GM21528 (cell line): ENCODE data around the gene EIF3A.
"Not testable (repeated sequence)": the region's sequence is repeated elsewhere in the genome, so short reads cannot be mapped to it uniquely, and the experiment has no call there.

Source experiments
- ATAC-seq: cut with Tn5 transposase; IDR thresholded peaks from one replicate; pipeline ENCODE4 v1.9.1; 2021; ENCODE audit warnings: mild to moderate bottlenecking, moderate library complexity; ENCODE audit not compliant: unreplicated experiment, low FRiP score

EIF3A gene, protein sequence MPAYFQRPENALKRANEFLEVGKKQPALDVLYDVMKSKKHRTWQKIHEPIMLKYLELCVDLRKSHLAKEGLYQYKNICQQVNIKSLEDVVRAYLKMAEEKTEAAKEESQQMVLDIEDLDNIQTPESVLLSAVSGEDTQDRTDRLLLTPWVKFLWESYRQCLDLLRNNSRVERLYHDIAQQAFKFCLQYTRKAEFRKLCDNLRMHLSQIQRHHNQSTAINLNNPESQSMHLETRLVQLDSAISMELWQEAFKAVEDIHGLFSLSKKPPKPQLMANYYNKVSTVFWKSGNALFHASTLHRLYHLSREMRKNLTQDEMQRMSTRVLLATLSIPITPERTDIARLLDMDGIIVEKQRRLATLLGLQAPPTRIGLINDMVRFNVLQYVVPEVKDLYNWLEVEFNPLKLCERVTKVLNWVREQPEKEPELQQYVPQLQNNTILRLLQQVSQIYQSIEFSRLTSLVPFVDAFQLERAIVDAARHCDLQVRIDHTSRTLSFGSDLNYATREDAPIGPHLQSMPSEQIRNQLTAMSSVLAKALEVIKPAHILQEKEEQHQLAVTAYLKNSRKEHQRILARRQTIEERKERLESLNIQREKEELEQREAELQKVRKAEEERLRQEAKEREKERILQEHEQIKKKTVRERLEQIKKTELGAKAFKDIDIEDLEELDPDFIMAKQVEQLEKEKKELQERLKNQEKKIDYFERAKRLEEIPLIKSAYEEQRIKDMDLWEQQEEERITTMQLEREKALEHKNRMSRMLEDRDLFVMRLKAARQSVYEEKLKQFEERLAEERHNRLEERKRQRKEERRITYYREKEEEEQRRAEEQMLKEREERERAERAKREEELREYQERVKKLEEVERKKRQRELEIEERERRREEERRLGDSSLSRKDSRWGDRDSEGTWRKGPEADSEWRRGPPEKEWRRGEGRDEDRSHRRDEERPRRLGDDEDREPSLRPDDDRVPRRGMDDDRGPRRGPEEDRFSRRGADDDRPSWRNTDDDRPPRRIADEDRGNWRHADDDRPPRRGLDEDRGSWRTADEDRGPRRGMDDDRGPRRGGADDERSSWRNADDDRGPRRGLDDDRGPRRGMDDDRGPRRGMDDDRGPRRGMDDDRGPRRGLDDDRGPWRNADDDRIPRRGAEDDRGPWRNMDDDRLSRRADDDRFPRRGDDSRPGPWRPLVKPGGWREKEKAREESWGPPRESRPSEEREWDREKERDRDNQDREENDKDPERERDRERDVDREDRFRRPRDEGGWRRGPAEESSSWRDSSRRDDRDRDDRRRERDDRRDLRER (N-terminal part only)

DNA sequence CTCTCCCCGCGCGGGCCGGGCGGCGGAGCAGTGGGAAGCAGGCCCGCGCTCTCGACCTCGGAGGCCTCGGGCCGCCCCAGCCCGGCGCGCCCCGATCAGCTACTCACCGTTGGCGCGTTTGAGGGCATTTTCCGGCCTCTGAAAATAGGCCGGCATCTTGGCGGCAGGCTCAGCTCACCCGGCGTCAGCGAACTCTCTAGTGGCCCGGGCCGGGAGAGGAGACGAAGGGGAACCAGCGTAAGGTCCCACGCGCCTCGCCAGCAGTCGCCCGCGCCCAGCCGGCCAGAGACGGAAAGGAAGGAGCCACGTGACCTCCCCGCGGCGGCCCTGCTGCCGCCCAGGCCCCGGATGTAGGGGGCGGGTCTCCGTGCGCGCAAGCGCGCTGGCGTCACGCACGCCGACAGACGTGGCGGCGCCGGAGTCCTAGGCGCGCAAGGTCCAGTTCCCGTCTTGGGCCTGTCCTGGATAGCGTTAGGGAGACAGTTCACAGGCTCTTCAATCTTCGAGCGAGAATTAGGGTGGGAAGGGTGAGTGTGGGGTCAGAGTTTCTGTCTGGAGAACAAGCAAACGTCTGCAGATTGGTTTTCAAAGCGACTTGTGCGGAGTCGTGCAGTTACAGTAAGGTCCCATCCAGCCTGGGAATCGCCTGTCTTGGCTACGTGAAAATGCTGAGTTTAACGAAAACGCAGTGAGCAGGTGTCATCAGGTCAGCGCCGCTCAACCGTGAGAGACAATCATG is at the start of gene EIF3A:
EIF3A (minus strand) TSS at position 297 of the 739 bp plus-strand sequence; CDS start at position 156, 141 bp downstream.
- ATAC-seq = peak; percentile 86

- no peak for ATAC-seq
Measured at GRCh38 chr10:119129721-119130120, 49.1 kb upstream of the EIF3A start.

DNA sequence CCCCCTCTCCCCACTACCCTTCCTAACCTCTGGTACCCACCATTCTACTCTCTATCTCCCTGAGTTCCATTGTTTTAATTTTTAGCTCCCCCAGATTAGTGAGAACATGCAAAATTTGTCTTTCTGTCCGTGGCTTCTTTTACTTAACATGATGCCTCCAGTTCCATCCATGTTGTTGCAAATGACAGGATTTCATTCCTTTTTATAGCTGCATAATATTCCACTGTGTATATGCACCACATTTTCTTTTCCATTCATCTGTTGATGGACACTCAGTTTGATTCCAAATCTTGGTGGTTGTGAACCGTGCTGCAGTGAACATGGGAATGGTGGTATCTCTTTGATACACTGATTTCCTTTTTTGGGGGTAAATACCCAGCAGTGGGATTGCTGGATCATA is 45.3 kb upstream of the EIF3A start:
- no peak for ATAC-seq

DNA sequence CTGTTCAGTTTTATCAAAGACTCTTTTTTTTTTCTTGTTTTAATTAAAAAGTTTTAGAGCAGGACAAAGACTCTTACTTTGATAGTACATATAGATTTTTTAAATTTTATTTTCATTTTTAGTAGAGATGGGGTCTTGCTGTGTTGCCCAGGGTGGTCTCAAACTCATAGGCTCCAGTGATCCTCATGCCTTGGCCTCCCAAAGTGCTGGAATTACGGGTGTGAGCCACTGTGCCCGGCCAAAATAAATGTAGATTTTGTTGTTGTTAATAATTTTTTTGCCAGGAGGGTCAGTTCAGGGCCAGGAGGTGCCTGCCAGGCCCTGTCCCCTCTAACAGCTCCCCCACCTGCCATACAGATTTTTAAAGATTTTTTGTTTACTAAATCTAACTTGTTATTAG is 40.3 kb upstream of the EIF3A start:
- ATAC-seq = no peak

DNA sequence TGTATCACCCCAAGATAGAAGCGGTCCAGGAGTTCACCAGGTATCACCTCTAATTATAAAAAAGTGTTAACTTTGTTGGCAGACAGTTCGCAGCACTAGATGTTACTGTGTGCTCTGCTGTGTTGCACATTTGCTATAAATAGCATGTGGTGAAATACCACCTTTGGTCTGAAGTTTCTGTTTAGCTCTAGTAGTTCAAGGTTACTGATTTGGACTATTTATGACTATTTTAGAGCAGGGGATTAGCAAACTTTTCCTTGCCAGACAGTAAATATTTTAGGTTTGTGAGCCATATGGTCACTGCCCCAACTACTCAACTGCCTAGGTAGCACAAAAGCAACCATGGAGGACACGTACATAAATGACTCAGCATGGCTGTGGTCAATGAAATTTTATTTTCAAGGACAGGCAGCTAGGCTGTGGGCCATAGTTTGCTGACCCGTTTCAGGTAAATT is 39.8 kb upstream of the EIF3A start:
- peak; percentile 89 for ATAC-seq

GRCh38 chr10:119119400-119119799 is 38.8 kb upstream of the EIF3A start:
- no peak for ATAC-seq

- no peak for ATAC-seq
Measured at GRCh38 chr10:119118231-119118630, 37.6 kb upstream of the EIF3A start.

DNA sequence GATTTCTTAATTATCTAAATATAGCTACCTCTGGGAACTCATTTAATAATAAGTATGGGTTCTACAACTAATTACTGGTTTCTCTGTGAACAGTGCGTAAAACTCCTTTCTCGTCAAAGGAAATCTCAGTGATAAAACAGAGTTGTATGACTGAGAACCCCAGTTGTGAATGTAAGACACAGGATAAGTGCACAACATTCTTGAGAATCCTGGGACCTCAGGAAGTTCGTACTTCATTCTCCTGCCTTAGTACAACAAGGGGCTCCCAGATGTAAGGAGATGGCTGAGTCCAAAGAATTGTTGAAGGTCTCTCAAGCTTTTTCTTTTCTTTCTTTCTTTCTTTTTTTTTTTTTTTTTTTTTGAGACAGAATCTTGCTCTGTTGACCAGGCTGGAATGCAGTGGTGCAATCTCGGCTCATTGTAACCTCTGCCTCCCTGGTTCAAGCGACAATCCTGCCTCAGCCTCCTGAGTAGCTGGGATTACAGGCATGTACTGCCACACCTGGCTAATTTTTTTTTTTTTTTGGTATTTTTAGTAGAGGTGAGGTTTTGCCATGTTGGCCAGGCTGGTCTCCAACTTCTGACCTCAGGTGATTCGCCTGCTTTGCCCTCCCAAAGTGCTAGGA is 35.8 kb upstream of the EIF3A start:
- ATAC-seq = no peak

GRCh38 chr10:119115926-119116325 is 35.3 kb upstream of the EIF3A start:
- ATAC-seq = no peak

DNA sequence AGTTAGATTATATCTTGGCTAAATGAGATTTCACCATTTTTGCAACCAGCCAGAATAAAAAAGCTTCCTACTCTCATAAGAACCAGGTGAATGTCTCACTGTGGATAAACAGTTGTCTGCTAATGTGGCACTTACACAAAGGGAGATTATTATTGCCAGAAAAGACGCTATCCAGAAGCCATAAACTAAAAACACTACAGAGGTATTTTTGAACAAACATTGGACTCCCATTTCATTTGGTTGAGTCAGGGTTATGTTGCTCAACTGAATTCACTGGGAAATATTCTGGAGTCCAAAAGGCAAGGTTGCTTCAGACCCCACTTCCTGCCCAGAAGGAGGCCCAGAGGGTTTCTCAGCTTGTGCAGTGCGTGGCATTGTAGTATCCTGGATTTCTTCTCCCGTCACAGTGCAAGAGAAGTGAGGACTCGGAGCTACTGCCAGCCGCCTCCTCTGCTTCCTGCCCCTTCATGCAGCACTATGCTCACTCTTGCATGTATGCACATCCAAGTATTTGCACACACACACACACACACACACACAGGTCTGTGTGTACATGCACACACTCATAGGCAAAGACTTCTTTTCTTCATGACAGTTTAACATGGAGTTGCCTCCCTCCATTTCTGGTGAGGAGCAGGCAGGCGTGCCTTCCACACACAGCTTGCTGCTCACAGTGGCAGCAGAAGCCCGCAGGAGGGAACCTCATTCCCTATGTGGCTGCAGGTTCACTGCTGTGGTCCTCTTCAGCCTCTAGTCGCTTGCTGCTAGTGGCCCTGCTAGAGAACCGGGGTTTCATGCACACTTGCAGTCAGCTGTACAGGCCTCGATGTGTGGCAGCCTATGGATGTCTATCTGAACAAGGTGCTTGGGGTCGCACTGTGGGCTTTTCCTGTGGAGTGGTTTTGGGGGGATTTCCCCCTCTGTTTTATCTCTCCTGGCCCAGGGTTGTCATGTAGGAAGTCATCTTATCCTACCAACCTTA is 33.4 kb upstream of the EIF3A start:
- ATAC-seq = no peak

DNA sequence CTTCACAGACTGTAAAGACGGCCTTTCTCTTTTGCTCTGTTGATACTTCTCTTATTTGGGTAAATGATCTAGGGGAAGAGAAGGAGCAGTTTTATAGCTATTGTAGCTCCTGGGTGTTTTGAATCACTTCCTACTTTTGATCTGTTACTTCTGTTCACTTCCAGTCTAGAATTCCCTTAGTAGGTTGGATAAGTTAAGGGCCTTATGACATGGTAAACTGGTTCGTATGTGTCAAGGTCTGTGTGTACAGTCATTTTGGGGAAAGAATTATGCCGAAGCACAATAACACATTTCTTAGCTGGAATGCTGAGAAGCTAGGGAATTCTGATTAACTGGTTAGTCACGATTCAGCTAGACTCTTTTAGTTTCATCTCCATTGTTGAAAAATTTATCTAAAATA is 31.4 kb upstream of the EIF3A start:
- no peak for ATAC-seq

GRCh38 chr10:119107771-119108170 is 27.2 kb upstream of the EIF3A start:
- ATAC-seq = not testable (repeated sequence)

- ATAC-seq = not testable (repeated sequence)
Measured at GRCh38 chr10:119107106-119107505, 26.5 kb upstream of the EIF3A start.

DNA sequence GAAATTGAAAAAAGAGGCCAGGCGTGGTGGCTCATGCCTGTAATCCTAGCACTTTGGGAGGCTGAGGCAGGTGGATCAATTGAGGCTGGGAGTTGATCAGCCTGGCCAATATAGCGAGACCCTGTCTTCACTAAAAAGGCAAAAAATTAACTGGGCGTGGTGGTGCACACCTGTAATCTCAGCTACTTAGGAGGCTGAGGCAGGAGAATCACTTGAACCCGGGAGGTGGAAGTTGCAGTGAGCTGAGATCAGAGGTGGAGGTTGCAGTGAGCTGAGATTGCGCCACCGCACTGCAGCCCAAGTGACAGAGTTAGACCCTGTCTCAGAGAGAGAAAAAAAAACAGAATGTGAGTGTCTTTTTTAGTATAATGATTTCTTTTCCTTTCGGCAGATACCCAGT is 25.3 kb upstream of the EIF3A start:
- not testable (repeated sequence) for ATAC-seq

- ATAC-seq = no peak
Measured at GRCh38 chr10:119105155-119105554, 24.5 kb upstream of the EIF3A start.

DNA sequence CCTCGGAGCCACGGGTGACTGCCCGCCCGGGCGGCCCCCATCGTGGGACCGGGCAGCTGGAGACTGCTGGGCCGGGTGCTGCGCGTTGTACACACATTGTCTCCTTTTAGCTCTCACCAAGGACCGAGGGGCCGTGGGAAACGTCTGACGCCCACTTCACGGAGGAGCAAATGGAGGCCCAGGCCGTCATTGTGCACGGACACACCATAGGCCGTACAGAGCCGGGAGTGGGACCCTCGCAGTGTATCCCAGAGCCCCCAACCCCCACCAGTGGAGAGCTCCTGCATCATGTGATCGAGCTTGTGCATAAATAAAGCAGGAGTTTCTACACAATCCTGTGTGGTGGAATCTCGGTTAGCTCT is 24.0 kb upstream of the EIF3A start:
- peak; percentile 36 for ATAC-seq

DNA sequence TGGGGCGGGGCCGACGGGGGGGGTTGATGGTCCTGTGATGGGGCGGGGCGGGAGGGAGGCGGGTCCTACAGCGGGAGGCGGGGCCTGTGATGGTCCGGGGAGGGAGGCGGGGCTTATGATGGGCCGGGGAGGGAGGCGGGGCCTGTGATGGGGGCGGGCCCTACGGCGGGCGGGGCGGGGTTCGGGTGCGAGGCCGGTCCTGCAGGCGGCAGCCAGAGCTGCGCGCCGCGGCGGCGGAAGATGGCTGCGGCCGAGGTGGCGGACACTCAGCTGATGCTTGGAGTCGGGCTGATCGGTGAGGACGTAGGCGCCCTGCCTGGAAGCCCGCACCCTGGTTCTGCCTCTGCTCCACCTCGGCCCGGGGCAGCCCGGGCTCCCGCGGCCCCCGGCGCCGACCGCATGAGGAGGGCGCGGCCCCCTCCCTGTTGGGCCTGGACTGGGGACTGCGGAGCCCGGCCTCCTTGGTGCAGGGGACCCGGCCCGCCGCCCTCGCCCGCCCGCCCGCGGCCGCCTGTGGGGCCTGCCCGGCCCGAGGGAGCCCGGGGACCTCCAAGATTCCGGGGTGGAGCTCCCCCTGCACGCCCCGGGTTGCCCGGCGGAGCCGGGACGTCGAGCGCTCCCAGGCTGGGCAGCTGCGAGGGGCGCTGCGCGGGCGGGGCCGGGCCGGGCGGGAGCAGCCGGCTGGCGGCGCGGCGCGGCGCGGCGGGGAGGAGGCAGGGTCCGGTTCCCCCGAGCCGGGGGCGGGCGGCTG is 23.5 kb upstream of the EIF3A start, which contains the start of gene DENND10:
DENND10 (plus strand) TSS at position 211 of the 751 bp plus-strand sequence; CDS start at position 241, 30 bp downstream.
- ATAC-seq = peak; percentile 90
